SK-N-MC (cell line): Measurements from ENCODE around the gene ADGRB2.

ENCODE experiments used
- EZH2 ChIP-seq: fragments of 200-600 bp; sonication (generic); IDR thresholded peaks from one replicate; pipeline ENCODE4 v1.6.1; 2017; ENCODE audit warnings: antibody characterized with exemption
- POLR2AphosphoS5 ChIP-seq: IDR thresholded peaks from 2 replicates; pipeline ENCODE4 v1.6.1; 2012; ENCODE audit warnings: mild to moderate bottlenecking, low read depth, low read length, borderline replicate concordance

GRCh38 chr1:31679091-31679490 is 85.0 kb downstream of the ADGRB2 start:
- no peak for TF ChIP-seq EZH2
- no peak for TF ChIP-seq POLR2AphosphoS5
